ENCODE data around the gene COL17A1.

Gene COL17A1

DNA sequence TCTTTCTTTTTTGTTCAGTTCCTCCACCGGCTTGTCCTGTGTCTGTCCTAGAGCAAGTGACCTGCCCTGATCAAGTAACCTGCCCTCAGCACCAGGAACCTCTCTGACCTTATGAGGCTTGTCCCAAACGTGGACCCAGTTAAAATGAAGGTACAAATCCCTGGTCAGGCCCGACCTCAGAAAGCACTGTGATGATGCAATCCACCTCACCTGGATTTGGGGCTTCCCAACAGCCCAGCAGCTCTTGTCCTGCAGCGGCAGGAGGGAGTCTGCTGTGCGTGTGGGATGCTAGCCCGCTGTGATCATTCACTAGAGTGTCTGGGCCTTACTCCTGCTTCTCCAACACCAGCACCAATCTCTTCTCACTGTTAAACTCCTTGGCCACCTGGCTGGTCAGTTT is 11.2 kb downstream of the COL17A1 start:
- Histone ChIP-seq H3K23ac (ENCODE audit: low read length) (no peak overlapping the region), H3K27me3 (ENCODE audit: insufficient read depth, low read length) (no peaks in the 10 kb centered on the region), H3K79me2 (ENCODE audit: control insufficient read depth, insufficient read depth, low read length, poor library complexity) (no peaks in the 10 kb centered on the region), H2AFZ (ENCODE audit: insufficient read depth, low read length, poor library complexity) (no peak overlapping the region), H4K91ac (ENCODE audit: low read depth, low read length) (no peak overlapping the region), H3K4me1 (ENCODE audit: control insufficient read depth in 1 of 2, insufficient read depth in 2 of 2, low read length in 2 of 2) (no peaks in the 10 kb centered on the region), H3K4me2 (ENCODE audit: low read length) (no peak overlapping the region), H3K14ac (ENCODE audit: low read length) (no peak overlapping the region), H3K9ac (ENCODE audit: low read length) (no peak overlapping the region), H4K8ac (ENCODE audit: low read depth, low read length) (no peak overlapping the region), H2AK5ac (ENCODE audit: low read length) (no peak overlapping the region), H3K79me1 (ENCODE audit: low read length) (no peaks in the 10 kb centered on the region), H2BK12ac (ENCODE audit: low read length) (no peak overlapping the region), H2BK120ac (ENCODE audit: insufficient read depth, low read length, poor library complexity) (no peak overlapping the region), H3K4ac (ENCODE audit: low read depth, low read length) (no peak overlapping the region), H3K27ac (ENCODE audit: low read depth, low read length) (no peak overlapping the region), H3K18ac (ENCODE audit: low read length) (no peak overlapping the region), H4K12ac (ENCODE audit: low read depth, low read length) (no peak overlapping the region), H3K9me3 (ENCODE audit: insufficient read depth, low read depth, low read length) (no peaks in the 10 kb centered on the region), H3K36me3 (ENCODE audit: control insufficient read depth in 1 of 2, insufficient read depth in 2 of 2, low read length in 2 of 2) (no peaks in the 10 kb centered on the region), H3K4me3 (ENCODE audit: low read depth, low read length) (no peak overlapping the region), H2BK5ac (ENCODE audit: low read depth, low read length, poor library complexity) (no peak overlapping the region)
- WGBS (ENCODE audit: extremely low coverage, insufficient coverage, insufficient read length) = no CpG with 5 or more reads among the region's 6 CpGs
- no peak for DNase-seq

DNA sequence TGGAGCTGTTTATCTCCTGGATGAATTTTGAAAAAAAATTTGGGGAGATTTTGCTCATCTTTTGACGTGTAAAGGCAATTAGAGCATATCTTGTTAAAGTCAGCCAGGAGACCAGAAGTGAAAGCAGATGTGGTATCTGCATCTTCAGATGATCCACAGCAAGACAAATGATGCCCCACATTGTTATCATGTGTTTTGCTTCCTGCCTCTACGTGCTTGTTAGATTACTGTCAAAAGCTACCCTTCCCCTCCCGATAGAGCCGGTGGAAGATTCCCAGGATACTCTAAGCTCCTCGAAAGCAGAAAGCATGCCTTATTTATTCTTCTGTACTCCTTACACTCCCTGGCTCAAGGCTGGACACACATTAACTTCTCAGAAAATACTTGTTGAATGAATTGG is 12.9 kb downstream of the COL17A1 start:
- Histone ChIP-seq H3K4me2 (ENCODE audit: low read length) (no peak overlapping the region), H3K79me1 (ENCODE audit: low read length) (no peaks in the 10 kb centered on the region), H3K4me3 (ENCODE audit: low read depth, low read length) (no peak overlapping the region), H3K4ac (ENCODE audit: low read depth, low read length) (no peak overlapping the region), H3K9me3 (ENCODE audit: insufficient read depth, low read depth, low read length) (no peaks in the 10 kb centered on the region), H3K18ac (ENCODE audit: low read length) (no peak overlapping the region), H4K8ac (ENCODE audit: low read depth, low read length) (no peak overlapping the region), H2AFZ (ENCODE audit: insufficient read depth, low read length, poor library complexity) (no peak overlapping the region), H2BK120ac (ENCODE audit: insufficient read depth, low read length, poor library complexity) (no peak overlapping the region), H3K36me3 (ENCODE audit: control insufficient read depth in 1 of 2, insufficient read depth in 2 of 2, low read length in 2 of 2) (no peaks in the 10 kb centered on the region), H2BK12ac (ENCODE audit: low read length) (no peak overlapping the region), H3K23ac (ENCODE audit: low read length) (no peak overlapping the region), H3K14ac (ENCODE audit: low read length) (no peak overlapping the region), H4K12ac (ENCODE audit: low read depth, low read length) (no peak overlapping the region), H2AK5ac (ENCODE audit: low read length) (no peak overlapping the region), H3K4me1 (ENCODE audit: control insufficient read depth in 1 of 2, insufficient read depth in 2 of 2, low read length in 2 of 2) (no peaks in the 10 kb centered on the region), H3K27ac (ENCODE audit: low read depth, low read length) (no peak overlapping the region), H3K9ac (ENCODE audit: low read length) (no peak overlapping the region), H2BK5ac (ENCODE audit: low read depth, low read length, poor library complexity) (no peak overlapping the region), H3K27me3 (ENCODE audit: insufficient read depth, low read length) (no peaks in the 10 kb centered on the region), H3K79me2 (ENCODE audit: control insufficient read depth, insufficient read depth, low read length, poor library complexity) (no peaks in the 10 kb centered on the region), H4K91ac (ENCODE audit: low read depth, low read length) (no peak overlapping the region)
- WGBS (ENCODE audit: extremely low coverage, insufficient coverage, insufficient read length) = no CpG with 5 or more reads among the region's 5 CpGs
- DNase-seq = no peak

DNA sequence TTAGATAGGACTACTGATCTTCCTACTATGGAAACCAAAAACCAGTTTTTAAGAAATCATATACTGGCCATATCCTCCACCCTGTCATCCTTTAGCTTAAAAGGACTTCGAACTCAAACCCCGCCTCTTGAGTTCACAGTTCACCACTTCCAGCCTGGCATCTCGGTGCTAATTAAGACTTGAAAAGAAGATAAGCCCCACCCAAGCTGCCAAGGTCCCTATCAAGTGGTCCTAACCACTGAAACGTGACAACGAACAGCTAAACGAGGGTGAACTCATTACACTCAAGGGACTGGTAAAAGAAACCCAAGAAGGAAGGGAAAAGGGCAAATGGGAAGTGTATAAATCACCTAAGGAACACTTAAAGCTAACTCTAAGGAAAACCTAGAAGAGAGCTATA is 16.1 kb downstream of the COL17A1 start:
- Histone ChIP-seq H3K4ac (ENCODE audit: low read depth, low read length) (no peak overlapping the region), H2BK12ac (ENCODE audit: low read length) (no peak overlapping the region), H3K18ac (ENCODE audit: low read length) (no peak overlapping the region), H3K4me3 (ENCODE audit: low read depth, low read length) (no peak overlapping the region), H3K79me2 (ENCODE audit: control insufficient read depth, insufficient read depth, low read length, poor library complexity) (no peaks in the 10 kb centered on the region), H3K27me3 (ENCODE audit: insufficient read depth, low read length) (no peaks in the 10 kb centered on the region), H2BK5ac (ENCODE audit: low read depth, low read length, poor library complexity) (no peak overlapping the region), H4K8ac (ENCODE audit: low read depth, low read length) (no peak overlapping the region), H2AFZ (ENCODE audit: insufficient read depth, low read length, poor library complexity) (no peak overlapping the region), H2BK120ac (ENCODE audit: insufficient read depth, low read length, poor library complexity) (no peak overlapping the region), H3K36me3 (ENCODE audit: control insufficient read depth in 1 of 2, insufficient read depth in 2 of 2, low read length in 2 of 2) (no peaks in the 10 kb centered on the region), H3K4me2 (ENCODE audit: low read length) (no peak overlapping the region), H3K4me1 (ENCODE audit: control insufficient read depth in 1 of 2, insufficient read depth in 2 of 2, low read length in 2 of 2) (peaks cover 3% of the 10 kb centered on the region in 2 experiments), H4K91ac (ENCODE audit: low read depth, low read length) (no peak overlapping the region), H4K12ac (ENCODE audit: low read depth, low read length) (no peak overlapping the region), H3K9ac (ENCODE audit: low read length) (no peak overlapping the region), H3K14ac (ENCODE audit: low read length) (no peak overlapping the region), H2AK5ac (ENCODE audit: low read length) (no peak overlapping the region), H3K9me3 (ENCODE audit: insufficient read depth, low read depth, low read length) (no peaks in the 10 kb centered on the region), H3K27ac (ENCODE audit: low read depth, low read length) (no peak overlapping the region), H3K79me1 (ENCODE audit: low read length) (no peaks in the 10 kb centered on the region), H3K23ac (ENCODE audit: low read length) (no peak overlapping the region)
- DNase-seq = no peak
- WGBS (ENCODE audit: extremely low coverage, insufficient coverage, insufficient read length) = no CpG with 5 or more reads among the region's 6 CpGs

GRCh38 chr10:104067525-104067924 is 18.2 kb downstream of the COL17A1 start:
- Histone ChIP-seq H3K18ac (ENCODE audit: low read length) (no peak overlapping the region), H3K23ac (ENCODE audit: low read length) (no peak overlapping the region), H2AFZ (ENCODE audit: insufficient read depth, low read length, poor library complexity) (peak overlapping the region; percentile 25), H4K91ac (ENCODE audit: low read depth, low read length) (no peak overlapping the region), H3K4ac (ENCODE audit: low read depth, low read length) (no peak overlapping the region), H3K9me3 (ENCODE audit: insufficient read depth, low read depth, low read length) (no peaks in the 10 kb centered on the region), H3K27ac (ENCODE audit: low read depth, low read length) (peak overlapping the region; percentile 25), H2BK5ac (ENCODE audit: low read depth, low read length, poor library complexity) (no peak overlapping the region), H3K4me2 (ENCODE audit: low read length) (no peak overlapping the region), H3K36me3 (ENCODE audit: control insufficient read depth in 1 of 2, insufficient read depth in 2 of 2, low read length in 2 of 2) (no peaks in the 10 kb centered on the region), H2BK120ac (ENCODE audit: insufficient read depth, low read length, poor library complexity) (no peak overlapping the region), H3K4me1 (ENCODE audit: control insufficient read depth in 1 of 2, insufficient read depth in 2 of 2, low read length in 2 of 2) (peaks cover 3% of the 10 kb centered on the region in 2 experiments), H2BK12ac (ENCODE audit: low read length) (no peak overlapping the region), H4K8ac (ENCODE audit: low read depth, low read length) (peak overlapping the region; percentile 29), H3K9ac (ENCODE audit: low read length) (no peak overlapping the region), H3K14ac (ENCODE audit: low read length) (no peak overlapping the region), H3K27me3 (ENCODE audit: insufficient read depth, low read length) (no peaks in the 10 kb centered on the region), H3K79me2 (ENCODE audit: control insufficient read depth, insufficient read depth, low read length, poor library complexity) (no peaks in the 10 kb centered on the region), H3K79me1 (ENCODE audit: low read length) (no peaks in the 10 kb centered on the region), H3K4me3 (ENCODE audit: low read depth, low read length) (no peak overlapping the region), H4K12ac (ENCODE audit: low read depth, low read length) (no peak overlapping the region), H2AK5ac (ENCODE audit: low read length) (no peak overlapping the region)
- WGBS (ENCODE audit: extremely low coverage, insufficient coverage, insufficient read length) = 100% methylated on average over 1 of the region's 12 CpGs
- no peak for DNase-seq
